ENCODE results near the gene MMD. TPM values are rescaled to one million over a fixed set of nuclear protein-coding genes. Genes with fewer than 3 reads are reported as not detected.
A peak's percentile ranks its signal among the peaks of the same experiment; 100 is the strongest.
"Not testable (repeated sequence)": the region's sequence is repeated elsewhere in the genome, so short reads cannot be mapped to it uniquely, and the experiment has no call there.

MMD gene
- total and polyA plus RNA-seq, 3 experiments from 2014 or later: 7.9 to 19.1 (median 16.0) TPM

- H3K4me3 Mint-ChIP-seq; H3K4me1 ChIP-seq (ENCODE audit: insufficient read depth, low read length); H3K9me3 Mint-ChIP-seq; H3K27ac Mint-ChIP-seq; H3K27me3 ChIP-seq (ENCODE audit: insufficient read depth, low read length, poor library complexity, severe bottlenecking); H3K9me3 ChIP-seq (ENCODE audit: low read length); H3K27ac ChIP-seq (ENCODE audit: low read depth, low read length); H3K4me1 Mint-ChIP-seq; H3K4me3 ChIP-seq (ENCODE audit: low read length); CTCF ChIA-PET; DNase-seq; H3K36me3 ChIP-seq (ENCODE audit: insufficient read depth, low read length); H3K27me3 Mint-ChIP-seq; POLR2A ChIA-PET: not testable (repeated sequence)
- peaks cover 7 to 77% (median 26%) of the 10 kb centered on the region in 3 donors for H3K36me3 Mint-ChIP-seq
Measured at GRCh38 chr17:55404197-55404596, 17.4 kb downstream of the MMD start.

GRCh38 chr17:55402374-55402773, 19.3 kb downstream of the MMD start:
- peaks cover 14% of the 10 kb centered on the region for H3K36me3 ChIP-seq (ENCODE audit: insufficient read depth, low read length)
- no peaks in the 10 kb centered on the region for H3K27me3 Mint-ChIP-seq
- H3K9me3 Mint-ChIP-seq: no peaks in the 10 kb centered on the region
- CTCF ChIA-PET: no interaction called here
- H3K4me1 ChIP-seq (ENCODE audit: insufficient read depth, low read length): no peaks in the 10 kb centered on the region
- no peak overlapping the region for H3K4me3 Mint-ChIP-seq
- no peak for DNase-seq
- H3K4me1 Mint-ChIP-seq: no peaks in the 10 kb centered on the region
- POLR2A ChIA-PET: no interaction called here
- H3K27ac Mint-ChIP-seq: peak overlapping the region in 1 of 8 donors; percentile 14
- no peak overlapping the region for H3K27ac ChIP-seq (ENCODE audit: low read depth, low read length)
- peaks cover 11 to 75% (median 27%) of the 10 kb centered on the region in 3 donors for H3K36me3 Mint-ChIP-seq
- no peaks in the 10 kb centered on the region for H3K9me3 ChIP-seq (ENCODE audit: low read length)
- H3K4me3 ChIP-seq (ENCODE audit: low read length): no peak overlapping the region
- H3K27me3 ChIP-seq (ENCODE audit: insufficient read depth, low read length, poor library complexity, severe bottlenecking): no peaks in the 10 kb centered on the region

GRCh38 chr17:55398689-55399088, 22.9 kb downstream of the MMD start:
- H3K4me1 Mint-ChIP-seq: peaks cover 0 to 1% (median 0%) of the 10 kb centered on the region in 3 donors
- POLR2A ChIA-PET: no interaction called here

GRCh38 chr17:55395803-55396505, 25.7 kb downstream of the MMD start:
- H3K4me3 Mint-ChIP-seq: no peak overlapping the region
- no peaks in the 10 kb centered on the region for H3K27me3 Mint-ChIP-seq
- Histone ChIP-seq H3K27me3 (ENCODE audit: insufficient read depth, low read length, poor library complexity, severe bottlenecking) (no peaks in the 10 kb centered on the region), H3K4me1 (ENCODE audit: insufficient read depth, low read length) (no peaks in the 10 kb centered on the region), H3K27ac (ENCODE audit: low read depth, low read length) (no peak overlapping the region), H3K36me3 (ENCODE audit: insufficient read depth, low read length) (peaks cover 17% of the 10 kb centered on the region), H3K9me3 (ENCODE audit: low read length) (no peaks in the 10 kb centered on the region), H3K4me3 (ENCODE audit: low read length) (no peak overlapping the region)
- peak overlapping the region in 4 of 8 donors; percentile 4 to 43 (median 32) for H3K27ac Mint-ChIP-seq
- DNase-seq: no peak
- H3K4me1 Mint-ChIP-seq: peaks cover 0 to 1% (median 0%) of the 10 kb centered on the region in 3 donors
- H3K36me3 Mint-ChIP-seq: peaks cover 7 to 50% (median 25%) of the 10 kb centered on the region in 3 donors
- ChIA-PET CTCF (no interaction called here), POLR2A (no interaction called here)
- H3K9me3 Mint-ChIP-seq: no peaks in the 10 kb centered on the region

More at GRCh38 chr17:55398689-55399088, 22.9 kb downstream of the MMD start:
- no peak overlapping the region for H3K4me3 Mint-ChIP-seq
- no peaks in the 10 kb centered on the region for H3K9me3 Mint-ChIP-seq
- Histone ChIP-seq H3K4me1 (ENCODE audit: insufficient read depth, low read length) (no peaks in the 10 kb centered on the region), H3K27me3 (ENCODE audit: insufficient read depth, low read length, poor library complexity, severe bottlenecking) (no peaks in the 10 kb centered on the region), H3K4me3 (ENCODE audit: low read length) (no peak overlapping the region), H3K9me3 (ENCODE audit: low read length) (no peaks in the 10 kb centered on the region), H3K36me3 (ENCODE audit: insufficient read depth, low read length) (peaks cover 14% of the 10 kb centered on the region), H3K27ac (ENCODE audit: low read depth, low read length) (no peak overlapping the region)
- H3K36me3 Mint-ChIP-seq: peaks cover 10 to 61% (median 27%) of the 10 kb centered on the region in 3 donors
- H3K27ac Mint-ChIP-seq: no peak overlapping the region
- no peaks in the 10 kb centered on the region for H3K27me3 Mint-ChIP-seq
- CTCF ChIA-PET: no interaction called here
- no peak for DNase-seq

- H3K27ac Mint-ChIP-seq: peak overlapping the region in 4 of 8 donors; percentile 11 to 43 (median 15)
- CTCF ChIA-PET: no interaction called here
- no peaks in the 10 kb centered on the region for H3K27me3 ChIP-seq (ENCODE audit: insufficient read depth, low read length, poor library complexity, severe bottlenecking)
- H3K36me3 Mint-ChIP-seq: peaks cover 7 to 40% (median 20%) of the 10 kb centered on the region in 3 donors
- peaks cover 11% of the 10 kb centered on the region for H3K36me3 ChIP-seq (ENCODE audit: insufficient read depth, low read length)
- H3K4me1 Mint-ChIP-seq: peaks cover 0 to 1% (median 0%) of the 10 kb centered on the region in 3 donors
- POLR2A ChIA-PET: no interaction called here
- H3K27ac ChIP-seq (ENCODE audit: low read depth, low read length): no peak overlapping the region
- H3K9me3 Mint-ChIP-seq: no peaks in the 10 kb centered on the region
- no peaks in the 10 kb centered on the region for H3K4me1 ChIP-seq (ENCODE audit: insufficient read depth, low read length)
- no peak overlapping the region for H3K4me3 ChIP-seq (ENCODE audit: low read length)
- no peak for DNase-seq
- H3K27me3 Mint-ChIP-seq: no peaks in the 10 kb centered on the region
- no peaks in the 10 kb centered on the region for H3K9me3 ChIP-seq (ENCODE audit: low read length)
- no peak overlapping the region for H3K4me3 Mint-ChIP-seq
Measured at GRCh38 chr17:55394357-55395021, 27.1 kb downstream of the MMD start.

GRCh38 chr17:55391764-55392467, 29.7 kb downstream of the MMD start:
- H3K36me3 Mint-ChIP-seq: peaks cover 0 to 22% (median 9%) of the 10 kb centered on the region in 3 donors
- H3K9me3 ChIP-seq (ENCODE audit: low read length): no peaks in the 10 kb centered on the region
- DNase-seq: no peak
- no peak overlapping the region for H3K27ac ChIP-seq (ENCODE audit: low read depth, low read length)
- H3K4me3 ChIP-seq (ENCODE audit: low read length): no peak overlapping the region
- H3K27ac Mint-ChIP-seq: peak overlapping the region in 4 of 8 donors; percentile 20 to 33 (median 26)
- no peaks in the 10 kb centered on the region for H3K4me1 ChIP-seq (ENCODE audit: insufficient read depth, low read length)
- no peaks in the 10 kb centered on the region for H3K27me3 ChIP-seq (ENCODE audit: insufficient read depth, low read length, poor library complexity, severe bottlenecking)
- no peaks in the 10 kb centered on the region for H3K27me3 Mint-ChIP-seq
- H3K36me3 ChIP-seq (ENCODE audit: insufficient read depth, low read length): peaks cover 3% of the 10 kb centered on the region
- H3K4me1 Mint-ChIP-seq: peaks cover 0 to 1% (median 0%) of the 10 kb centered on the region in 3 donors
- POLR2A ChIA-PET: no interaction called here
- no peak overlapping the region for H3K4me3 Mint-ChIP-seq
- CTCF ChIA-PET: no interaction called here
- H3K9me3 Mint-ChIP-seq: no peaks in the 10 kb centered on the region

GRCh38 chr17:55391244-55391757, 30.3 kb downstream of the MMD start:
- POLR2A ChIA-PET: no interaction called here
- DNase-seq: no peak
- Histone ChIP-seq H3K4me1 (ENCODE audit: insufficient read depth, low read length) (no peaks in the 10 kb centered on the region), H3K27ac (ENCODE audit: low read depth, low read length) (no peak overlapping the region), H3K36me3 (ENCODE audit: insufficient read depth, low read length) (peaks cover 3% of the 10 kb centered on the region), H3K27me3 (ENCODE audit: insufficient read depth, low read length, poor library complexity, severe bottlenecking) (no peaks in the 10 kb centered on the region), H3K9me3 (ENCODE audit: low read length) (no peaks in the 10 kb centered on the region), H3K4me3 (ENCODE audit: low read length) (no peak overlapping the region)
- Mint-ChIP-seq H3K27me3 (no peaks in the 10 kb centered on the region), H3K4me3 (no peak overlapping the region), H3K27ac (peak overlapping the region in 3 of 8 donors; percentile 29 to 73 (median 38)), H3K4me1 (peaks cover 0 to 1% (median 0%) of the 10 kb centered on the region in 3 donors), H3K36me3 (peaks cover 0 to 19% (median 9%) of the 10 kb centered on the region in 3 donors), H3K9me3 (no peaks in the 10 kb centered on the region)
- CTCF ChIA-PET: no interaction called here
